C4-2B (cell line): Measurements from ENCODE around the gene ADAM29.

Source experiments
- ZFX ChIP-seq: fragments of 450-650 bp; IDR thresholded peaks from 2 replicates; pipeline ENCODE4 v1.6.1; 2017
- TF ChIP-seq, protein P1 (sequence below): fragments of 450-650 bp; conservative IDR thresholded peaks from 2 replicates; pipeline ENCODE4 v1.5.1; 2017; ENCODE audit warnings: mild to moderate bottlenecking

DNA sequence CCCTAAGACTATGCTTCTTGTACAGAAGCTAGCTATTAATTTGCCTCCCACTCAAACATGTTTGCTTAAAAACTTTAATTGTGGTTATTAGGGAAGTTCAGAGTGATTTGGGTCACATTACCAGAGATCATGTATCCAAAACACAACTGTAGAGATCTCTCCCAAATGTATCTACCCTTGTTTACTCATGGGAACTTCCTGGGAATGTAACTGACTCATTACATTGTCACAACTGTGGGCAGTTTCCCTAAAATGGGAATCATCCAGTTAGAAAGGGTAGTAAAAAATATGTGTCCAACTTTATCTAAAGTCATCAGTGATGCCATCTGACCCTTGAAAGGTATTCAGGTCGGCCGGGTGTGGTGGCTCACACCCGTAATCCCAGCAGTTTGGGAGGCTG lies 48.8 kb upstream of the ADAM29 start:
- TF ChIP-seq, protein P1, sequence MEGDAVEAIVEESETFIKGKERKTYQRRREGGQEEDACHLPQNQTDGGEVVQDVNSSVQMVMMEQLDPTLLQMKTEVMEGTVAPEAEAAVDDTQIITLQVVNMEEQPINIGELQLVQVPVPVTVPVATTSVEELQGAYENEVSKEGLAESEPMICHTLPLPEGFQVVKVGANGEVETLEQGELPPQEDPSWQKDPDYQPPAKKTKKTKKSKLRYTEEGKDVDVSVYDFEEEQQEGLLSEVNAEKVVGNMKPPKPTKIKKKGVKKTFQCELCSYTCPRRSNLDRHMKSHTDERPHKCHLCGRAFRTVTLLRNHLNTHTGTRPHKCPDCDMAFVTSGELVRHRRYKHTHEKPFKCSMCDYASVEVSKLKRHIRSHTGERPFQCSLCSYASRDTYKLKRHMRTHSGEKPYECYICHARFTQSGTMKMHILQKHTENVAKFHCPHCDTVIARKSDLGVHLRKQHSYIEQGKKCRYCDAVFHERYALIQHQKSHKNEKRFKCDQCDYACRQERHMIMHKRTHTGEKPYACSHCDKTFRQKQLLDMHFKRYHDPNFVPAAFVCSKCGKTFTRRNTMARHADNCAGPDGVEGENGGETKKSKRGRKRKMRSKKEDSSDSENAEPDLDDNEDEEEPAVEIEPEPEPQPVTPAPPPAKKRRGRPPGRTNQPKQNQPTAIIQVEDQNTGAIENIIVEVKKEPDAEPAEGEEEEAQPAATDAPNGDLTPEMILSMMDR, result no peak
- TF ChIP-seq ZFX, result no peak
